Endothelial cell of umbilical vein (primary cell): ENCODE results near the gene BTBD2. TPM values are rescaled to one million over a fixed set of nuclear protein-coding genes. Genes with fewer than 3 reads are reported as not detected.
A peak's percentile ranks its signal among the peaks of the same experiment; 100 is the strongest.
"Not testable (repeated sequence)": the region's sequence is repeated elsewhere in the genome, so short reads cannot be mapped to it uniquely, and the experiment has no call there.

Experiments
- BruUV-seq: library from RNA; stranded (reverse); fragments of 400-500 nt; replicated peaks from 2 replicates; lab custom pipeline; 2021; lab: Mats Ljungman, UMichigan
- CTCF ChIA-PET: fragments of 300-600, 350-600 bp; sonication (Branson Sonifier 250); formaldehyde crosslinking; loops from one replicate; lab custom pipeline; 2021; ENCODE audit warnings: antibody characterized with exemption, inconsistent platforms; lab: Charles Lee
- POLR2A ChIA-PET: fragments of 300-600, 350-600 bp; sonication (Branson Sonifier 250); formaldehyde crosslinking; loops from one replicate; lab custom pipeline; 2021; ENCODE audit warnings: antibody characterized with exemption, inconsistent platforms; lab: Charles Lee
- DNase-seq: peaks from one replicate; pipeline ENCODE4 v3.0.0-alpha.2; 2011; ENCODE audit warnings: low read depth, low spot score
- FAIRE-seq: peaks from 2 replicates; lab custom pipeline; 2011; peaks lifted over from hg19 to GRCh38; lab: Jason Lieb, UNC
- H2AFZ ChIP-seq: 2 replicates; pipeline ENCODE4 v1.6.0; 2012; ENCODE audit warnings: low read depth, low read length, control low read depth, inconsistent platforms
- H3K27ac ChIP-seq: 2 replicates; pipeline ENCODE4 v1.5.1; 2011; ENCODE audit warnings: low read depth, mild to moderate bottlenecking, control low read depth, low read length, moderate library complexity; ENCODE audit not compliant: insufficient read depth
- H3K27me3 ChIP-seq, 2 experiments: 2 replicates each; pipeline versions ENCODE4 v1.6.0 to v1.6.1; 2011; ENCODE audit warnings: low read length in 2 of 2, mixed read lengths in 1 of 2; ENCODE audit not compliant: control insufficient read depth in 2 of 2, insufficient read depth in 2 of 2
- H3K36me3 ChIP-seq, 2 experiments: 2 replicates in 1 of 2; 3 replicates in 1 of 2; pipeline ENCODE4 v1.5.1; 2011; ENCODE audit warnings: low read length in 2 of 2, mild to moderate bottlenecking in 1 of 2, moderate library complexity in 1 of 2; ENCODE audit not compliant: control insufficient read depth in 2 of 2, insufficient read depth in 2 of 2; ENCODE audit errors: extremely low read depth in 1 of 2
- H3K4me1 ChIP-seq: 3 replicates; pipeline ENCODE4 v1.5.1; 2011; ENCODE audit warnings: mild to moderate bottlenecking, low read length; ENCODE audit not compliant: control insufficient read depth, insufficient read depth; ENCODE audit errors: extremely low read depth
- H3K4me2 ChIP-seq: 2 replicates; pipeline ENCODE4 v1.6.1; 2011; ENCODE audit warnings: low read length, control low read depth, mixed read lengths; ENCODE audit not compliant: insufficient read depth
- H3K4me3 ChIP-seq, 3 experiments: fragments of 200-600 bp in 1 of 3; sonication (generic), shearing (Covaris generic) in 1 of 3; replicated peaks in 1 of 3; 2 replicates each; pipeline ENCODE4 v1.5.1; 2011 to 2016; ENCODE audit warnings: control low read depth in 3 of 3, low read length in 3 of 3, mild to moderate bottlenecking in 2 of 3, inconsistent platforms in 1 of 3, low read depth in 1 of 3, moderate library complexity in 1 of 3; ENCODE audit not compliant: insufficient read depth in 1 of 3
- H3K79me2 ChIP-seq: 2 replicates; pipeline ENCODE4 v1.6.0; 2012; ENCODE audit warnings: low read length, inconsistent platforms; ENCODE audit not compliant: control insufficient read depth, insufficient read depth
- H3K9ac ChIP-seq: replicated peaks from 2 replicates; pipeline ENCODE3; 2011; ENCODE audit warnings: low read length, control low read depth; ENCODE audit not compliant: insufficient read depth; ENCODE audit errors: extremely low read depth
- H3K9me1 ChIP-seq: replicated peaks from 3 replicates; pipeline ENCODE4 v1.6.0; 2011; ENCODE audit warnings: mild to moderate bottlenecking, low read length; ENCODE audit not compliant: control insufficient read depth, insufficient read depth; ENCODE audit errors: extremely low read depth
- H3K9me3 ChIP-seq: replicated peaks from 2 replicates; pipeline ENCODE4 v1.5.1; 2012; ENCODE audit warnings: low read length, inconsistent platforms; ENCODE audit not compliant: control insufficient read depth, insufficient read depth
- H4K20me1 ChIP-seq: replicated peaks from 2 replicates; pipeline ENCODE3; 2011; ENCODE audit warnings: mild to moderate bottlenecking, low read length; ENCODE audit not compliant: control insufficient read depth, insufficient read depth; ENCODE audit errors: extremely low read depth
- FOS ChIP-seq: IDR thresholded peaks from 2 replicates; pipeline ENCODE4 v1.6.1; 2011; ENCODE audit warnings: mild to moderate bottlenecking, low read length, moderate library complexity, borderline replicate concordance; ENCODE audit not compliant: insufficient read depth
- GATA2 ChIP-seq: IDR thresholded peaks from 2 replicates; pipeline ENCODE4 v1.7.0; 2011; ENCODE audit warnings: low read depth, mild to moderate bottlenecking, moderate library complexity, mixed read lengths, low read length; ENCODE audit not compliant: insufficient read length, insufficient read depth
- MYC ChIP-seq: IDR thresholded peaks from one replicate; pipeline ENCODE4 v1.6.1; 2011; ENCODE audit warnings: mild to moderate bottlenecking, low read depth, low read length
- POLR2A ChIP-seq: IDR thresholded peaks from 2 replicates; pipeline ENCODE4 v1.6.1; 2012; ENCODE audit warnings: low read depth, mild to moderate bottlenecking, control low read depth, low read length
- dilution Hi-C: fragments of 300-500 bp; cut with MboI; formaldehyde crosslinking; loops from one replicate; pipeline ENCODE4 v1.15.0; 2019; ENCODE audit warnings: low sequenced_read_pairs; ENCODE audit not compliant: extremely low pct_ligation_motif_present
- intact Hi-C: fragments of 100-400 bp; cut with micrococcal nuclease; formaldehyde crosslinking; loops from one replicate; pipeline ENCODE4 v1.10.0; 2022
- polyA plus RNA-seq, 4 experiments: library from polyadenylated mRNA; depleted of rRNA in 3 of 4; stranded (reverse) in 3 of 4; unstranded in 1 of 4; fragments of >200 nt; gene quantifications; 2 replicates each; pipeline versions ENCODE4 v1.2.1 to v1.2.3, GENCODE V29; 2011 to 2012; ENCODE audit warnings: missing spikeins in 1 of 4
- total RNA-seq: library from RNA; stranded (reverse); gene quantifications from 2 replicates; pipeline ENCODE4 v1.2.3, GENCODE V29; 2021
- TF ChIP-seq, protein P1 (sequence below), 2 donors: IDR thresholded peaks; 1 replicate in 1 of 2; 2 replicates in 1 of 2; pipeline ENCODE4 v1.5.1; 2011; ENCODE audit warnings: low read length in 2 of 2, mild to moderate bottlenecking in 2 of 2, moderate library complexity in 2 of 2, control low read depth in 1 of 2, inconsistent platforms in 1 of 2, low read depth in 1 of 2; ENCODE audit not compliant: insufficient read depth in 1 of 2; ENCODE audit errors: extremely low read depth in 1 of 2

Gene BTBD2
- total and polyA plus RNA-seq, 2 donors (not counting 3 experiments of a cell fraction or from before 2014, with no cell fraction given): 59.2 to 78.2 TPM

DNA sequence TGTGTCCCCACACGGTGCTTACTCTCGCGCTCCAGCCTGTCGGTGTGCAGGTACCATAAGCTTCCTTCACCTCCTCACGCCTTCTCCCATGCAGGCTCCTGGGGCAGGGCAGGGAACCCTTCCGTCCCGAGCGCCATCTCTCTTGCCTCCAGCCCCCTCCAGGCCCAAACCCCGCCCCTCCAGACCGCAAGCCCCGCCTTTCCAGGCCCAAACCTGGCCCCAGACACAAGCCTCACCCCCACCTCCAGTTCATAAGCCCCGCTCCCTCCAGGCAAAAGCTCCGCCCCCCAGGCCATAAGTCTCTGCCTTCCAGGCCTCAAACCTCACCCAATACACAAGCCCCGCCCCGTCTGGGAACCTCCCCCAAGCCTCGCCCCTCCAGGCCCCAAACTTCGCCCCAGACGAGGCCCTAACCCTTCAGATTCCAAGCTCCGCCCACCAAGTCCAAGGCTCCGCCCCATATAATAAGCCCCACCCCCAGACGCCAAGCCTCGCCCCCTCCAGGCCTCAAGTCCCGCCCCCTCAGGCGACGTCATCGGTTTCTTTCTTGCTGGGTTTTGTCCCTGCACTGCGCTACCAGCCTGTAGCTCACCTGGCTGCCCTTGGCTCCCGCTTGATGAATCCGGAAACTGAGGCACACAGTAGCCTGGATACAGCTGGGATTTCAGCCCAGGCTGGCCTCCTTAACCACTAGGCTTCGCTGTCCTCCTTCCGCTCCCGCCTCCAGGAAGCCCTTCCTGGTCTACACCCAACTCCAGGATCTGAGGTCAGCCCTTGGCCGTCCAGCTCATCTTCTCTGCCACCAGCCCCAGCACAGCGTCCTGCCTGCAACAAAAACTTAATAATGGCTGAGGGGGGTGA, 19.4 kb upstream of the BTBD2 start:
- FAIRE-seq (peak; percentile 82), DNase-seq (no peak)
- H2AFZ ChIP-seq: peak overlapping the region; percentile 29
- ChIA-PET CTCF (interaction anchor here (0.5 to 0.9 kb wide), 2 partner anchors 12 to 15 kb away, joined by 3 read pairs; no protein-coding TSS in a partner anchor), POLR2A (no interaction called here)
- H3K4me3 ChIP-seq: no peak overlapping the region
- H3K27ac ChIP-seq: no peak overlapping the region
- peaks cover 14% of the 10 kb centered on the region for H3K4me1 ChIP-seq
- no TSS peak for BruUV-seq
- H3K4me2 ChIP-seq: no peak overlapping the region
- no peaks in the 10 kb centered on the region for H3K27me3 ChIP-seq
- no peak overlapping the region for H3K9ac ChIP-seq
- peaks cover 0 to 15% of the 10 kb centered on the region in 2 experiments for H3K36me3 ChIP-seq
- TF ChIP-seq GATA2 (no peak), MYC (no peak), FOS (no peak), POLR2A (no peak)
- TF ChIP-seq, protein P1, sequence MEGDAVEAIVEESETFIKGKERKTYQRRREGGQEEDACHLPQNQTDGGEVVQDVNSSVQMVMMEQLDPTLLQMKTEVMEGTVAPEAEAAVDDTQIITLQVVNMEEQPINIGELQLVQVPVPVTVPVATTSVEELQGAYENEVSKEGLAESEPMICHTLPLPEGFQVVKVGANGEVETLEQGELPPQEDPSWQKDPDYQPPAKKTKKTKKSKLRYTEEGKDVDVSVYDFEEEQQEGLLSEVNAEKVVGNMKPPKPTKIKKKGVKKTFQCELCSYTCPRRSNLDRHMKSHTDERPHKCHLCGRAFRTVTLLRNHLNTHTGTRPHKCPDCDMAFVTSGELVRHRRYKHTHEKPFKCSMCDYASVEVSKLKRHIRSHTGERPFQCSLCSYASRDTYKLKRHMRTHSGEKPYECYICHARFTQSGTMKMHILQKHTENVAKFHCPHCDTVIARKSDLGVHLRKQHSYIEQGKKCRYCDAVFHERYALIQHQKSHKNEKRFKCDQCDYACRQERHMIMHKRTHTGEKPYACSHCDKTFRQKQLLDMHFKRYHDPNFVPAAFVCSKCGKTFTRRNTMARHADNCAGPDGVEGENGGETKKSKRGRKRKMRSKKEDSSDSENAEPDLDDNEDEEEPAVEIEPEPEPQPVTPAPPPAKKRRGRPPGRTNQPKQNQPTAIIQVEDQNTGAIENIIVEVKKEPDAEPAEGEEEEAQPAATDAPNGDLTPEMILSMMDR (IDR thresholded peaks at IDR 0.05; ENCODE audit: extremely low read depth in 1 of 2, insufficient read depth in 1 of 2, low read depth in 1 of 2, low read length in 2 of 2): no peak
- no peaks in the 10 kb centered on the region for H3K79me2 ChIP-seq
- dilution Hi-C loops: no loop called here
- no peaks in the 10 kb centered on the region for H3K9me3 ChIP-seq
- intact Hi-C loops: no loop called here
- H3K9me1 ChIP-seq: no peaks in the 10 kb centered on the region
- H4K20me1 ChIP-seq: no peaks in the 10 kb centered on the region

DNA sequence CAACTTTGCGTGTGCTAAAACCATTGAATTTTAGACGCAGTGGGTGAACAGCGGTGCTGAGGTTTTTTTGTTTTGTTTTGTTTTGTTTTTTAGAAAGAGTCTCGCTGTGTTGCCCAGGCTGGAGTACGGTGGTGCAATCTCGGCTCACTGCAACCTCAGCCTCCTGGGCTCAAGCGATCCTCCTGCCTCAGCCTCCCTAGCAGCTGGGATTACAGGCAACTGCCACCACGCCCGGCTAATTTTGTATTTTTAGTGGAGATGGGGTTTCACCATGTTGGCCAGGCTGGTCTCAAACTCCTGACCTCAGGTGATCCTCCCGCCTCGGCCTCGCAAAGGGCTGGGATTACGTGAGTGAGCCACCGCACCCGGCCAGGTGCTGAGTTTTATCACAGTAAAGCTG, 18.7 kb upstream of the BTBD2 start:
- Histone ChIP-seq H3K4me1 (peaks cover 14% of the 10 kb centered on the region), H3K36me3 (peaks cover 0 to 11% of the 10 kb centered on the region in 2 experiments)
- H3K4me2 ChIP-seq, BruUV-seq, dilution Hi-C loops, H3K79me2 ChIP-seq, FAIRE-seq, H3K9me1 ChIP-seq, H4K20me1 ChIP-seq, H3K27ac ChIP-seq, H3K27me3 ChIP-seq, POLR2A ChIA-PET, intact Hi-C loops, H3K9ac ChIP-seq, H3K4me3 ChIP-seq, H2AFZ ChIP-seq, H3K9me3 ChIP-seq, DNase-seq: not testable (repeated sequence)
- CTCF ChIA-PET: interaction anchor here (0.9 kb wide), 1 partner anchor 12 kb away, joined by 3 read pairs; no protein-coding TSS in a partner anchor
